ENCODE measurements around the gene IRAK1.

- TF ChIP-seq CTCF (IDR thresholded peaks at IDR 0.05) (no peak), POLR2A (IDR thresholded peaks at IDR 0.05) (no peak)
Observed at GRCh38 chrX:154019061-154019621, 561 bp downstream of the IRAK1 start.

Data from esophagus squamous epithelium (tissue), 4 donors.